Naive thymus-derived CD4-positive, alpha-beta T cell (primary cell): Measurements from ENCODE around the gene KCNQ5. TPM values are rescaled to one million over a fixed set of nuclear protein-coding genes. Genes with fewer than 3 reads are reported as not detected.

ENCODE experiments used
- ATAC-seq: fragments of 150-1000 bp; cut with Tn5 transposase; 2 replicates; pipeline ENCODE4 v1.10.0; 2021; ENCODE audit warnings: mild to moderate bottlenecking, moderate library complexity
- CTCF ChIA-PET: fragments of 350-600 bp; sonication (Branson Sonifier 250); formaldehyde crosslinking; loops from one replicate; lab custom pipeline; 2021; ENCODE audit warnings: antibody characterized with exemption; lab: Charles Lee
- POLR2A ChIA-PET: fragments of 350-600 bp; sonication (Branson Sonifier 250); formaldehyde crosslinking; loops from one replicate; lab custom pipeline; 2021; ENCODE audit warnings: antibody characterized with exemption, inconsistent platforms; lab: Charles Lee
- DNase-seq, 9 donors: peaks; one replicate each; pipeline versions ENCODE4 v3.0.0 to v3.0.0-alpha.2; 2020 to 2022; ENCODE audit warnings: mixed read lengths in 1 of 9
- H3K27ac ChIP-seq: one replicate; pipeline ENCODE4 v1.7.0; 2013; ENCODE audit warnings: mild to moderate bottlenecking, low read depth, low read length, moderate library complexity
- H3K27me3 ChIP-seq, 2 donors: one replicate each; pipeline ENCODE4 v1.7.0; 2013; ENCODE audit warnings: low read length in 2 of 2, mild to moderate bottlenecking in 2 of 2, moderate library complexity in 2 of 2; ENCODE audit not compliant: control insufficient read depth in 2 of 2, insufficient read depth in 2 of 2
- H3K36me3 ChIP-seq, 3 experiments: 1 replicate in 2 of 3; 2 replicates in 1 of 3; pipeline ENCODE4 v1.7.0; 2013; ENCODE audit warnings: low read length in 3 of 3, mild to moderate bottlenecking in 3 of 3, moderate library complexity in 1 of 3; ENCODE audit not compliant: insufficient read depth in 3 of 3, control insufficient read depth in 2 of 3
- H3K4me1 ChIP-seq, 2 donors: one replicate each; pipeline ENCODE4 v1.7.0; 2013; ENCODE audit warnings: low read length in 2 of 2, mild to moderate bottlenecking in 2 of 2, moderate library complexity in 1 of 2; ENCODE audit not compliant: control insufficient read depth in 2 of 2, insufficient read depth in 2 of 2
- H3K4me3 ChIP-seq: 2 replicates; pipeline ENCODE4 v1.7.0; 2013; ENCODE audit warnings: mild to moderate bottlenecking, low read length
- H3K9me3 ChIP-seq, 3 experiments: 1 replicate in 2 of 3; 2 replicates in 1 of 3; pipeline ENCODE4 v1.7.0; 2013; ENCODE audit warnings: low read length in 3 of 3; ENCODE audit not compliant: control insufficient read depth in 2 of 3
- H3K27ac Mint-ChIP-seq, 9 donors: one replicate each; pipeline ENCODE4 v1.8.0; 2020 to 2022; ENCODE audit warnings: mixed read lengths in 9 of 9, mild to moderate bottlenecking in 8 of 9, moderate library complexity in 5 of 9, inconsistent platforms in 2 of 9
- H3K27me3 Mint-ChIP-seq, 5 donors: one replicate each; pipeline ENCODE4 v1.8.0; 2021 to 2022; ENCODE audit warnings: mixed read lengths in 5 of 5, mild to moderate bottlenecking in 1 of 5
- H3K36me3 Mint-ChIP-seq, 5 donors: one replicate each; pipeline ENCODE4 v1.8.0; 2020 to 2022; ENCODE audit warnings: mixed read lengths in 5 of 5, mild to moderate bottlenecking in 3 of 5, inconsistent platforms in 1 of 5
- H3K4me1 Mint-ChIP-seq, 7 donors: one replicate each; pipeline ENCODE4 v1.8.0; 2020 to 2022; ENCODE audit warnings: mixed read lengths in 7 of 7, mild to moderate bottlenecking in 3 of 7, inconsistent platforms in 1 of 7
- H3K4me3 Mint-ChIP-seq, 10 donors: one replicate each; pipeline ENCODE4 v1.8.0; 2020 to 2022; ENCODE audit warnings: mild to moderate bottlenecking in 10 of 10, mixed read lengths in 10 of 10, moderate library complexity in 6 of 10, inconsistent platforms in 2 of 10
- H3K9me3 Mint-ChIP-seq, 11 donors: one replicate each; pipeline ENCODE4 v1.8.0; 2020 to 2022; ENCODE audit warnings: mixed read lengths in 11 of 11, mild to moderate bottlenecking in 4 of 11, inconsistent platforms in 1 of 11, moderate library complexity in 1 of 11
- intact Hi-C, 2 donors: fragments of 100-400 bp; cut with micrococcal nuclease; formaldehyde crosslinking; loops; one replicate each; pipeline ENCODE4 v1.15.1; 2023
- polyA plus RNA-seq, 2 donors: library from polyadenylated mRNA; unstranded; fragments of 300-500 nt; fragmentation: Illumina TruSeq; gene quantifications; one replicate each; pipeline ENCODE4 v1.2.3, GENCODE V29; 2021
- total RNA-seq, 6 experiments: library from RNA in 5 of 6; stranded (reverse) in 5 of 6; gene quantifications; 1 replicate in 5 of 6; 2 replicates in 1 of 6; pipeline ENCODE4 v1.2.3 and lab custom pipeline; 2021 to 2026

Gene KCNQ5
- total and polyA plus RNA-seq, 7 experiments from 2014 or later: 2.3 to 18.3 (median 7.2) TPM

DNA sequence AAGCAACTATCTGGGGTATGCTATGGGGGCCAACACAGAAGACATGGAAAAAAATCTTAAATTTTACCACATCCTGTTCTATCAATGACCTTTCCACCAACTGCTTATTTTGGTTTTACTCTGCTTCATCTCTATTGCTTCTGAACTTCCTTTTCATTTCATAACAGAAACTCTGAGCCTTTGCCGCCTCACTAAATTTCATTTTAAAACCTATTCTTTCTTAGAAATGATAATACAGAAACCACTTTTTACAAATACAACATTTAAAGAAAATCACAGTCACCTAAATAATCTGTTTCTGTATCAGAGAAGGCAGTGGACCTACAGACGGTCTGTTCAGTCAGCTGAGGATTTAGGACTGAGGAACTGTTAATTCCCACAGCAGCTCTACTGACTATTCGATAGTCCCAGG lies 117.5 kb downstream of the KCNQ5 start:
- POLR2A ChIA-PET: no interaction called here

GRCh38 chr6:72740135-72740534 lies 118.3 kb downstream of the KCNQ5 start:
- POLR2A ChIA-PET: no interaction called here
- CTCF ChIA-PET: no interaction called here
- no peaks in the 10 kb centered on the region for H3K36me3 ChIP-seq
- no peak overlapping the region for H3K27ac ChIP-seq
- no peaks in the 10 kb centered on the region for H3K27me3 Mint-ChIP-seq
- no peaks in the 10 kb centered on the region for H3K4me1 ChIP-seq
- no peaks in the 10 kb centered on the region for H3K27me3 ChIP-seq
- peak overlapping the region in 1 of 9 donors; percentile 12 for H3K27ac Mint-ChIP-seq
- ATAC-seq (no peak), DNase-seq (no peak)
- no peaks in the 10 kb centered on the region for H3K9me3 ChIP-seq
- H3K4me1 Mint-ChIP-seq: peaks cover 23 to 34% (median 31%) of the 10 kb centered on the region in 7 donors
- peaks cover 0 to 3% (median 0%) of the 10 kb centered on the region in 11 donors for H3K9me3 Mint-ChIP-seq
- H3K36me3 Mint-ChIP-seq: peaks cover 0 to 14% (median 7%) of the 10 kb centered on the region in 5 donors
- intact Hi-C loops: no loop called here
- peak overlapping the region in 1 of 10 donors; percentile 6 for H3K4me3 Mint-ChIP-seq
- H3K4me3 ChIP-seq: no peak overlapping the region

More for the DNA sequence above, 117.5 kb downstream of the KCNQ5 start:
- CTCF ChIA-PET: no interaction called here
- Mint-ChIP-seq H3K27ac (no peak overlapping the region), H3K36me3 (peaks cover 0 to 11% (median 7%) of the 10 kb centered on the region in 5 donors), H3K9me3 (peaks cover 0 to 3% (median 0%) of the 10 kb centered on the region in 11 donors), H3K4me3 (peak overlapping the region in 1 of 10 donors; percentile 35), H3K27me3 (no peaks in the 10 kb centered on the region), H3K4me1 (peaks cover 23 to 34% (median 31%) of the 10 kb centered on the region in 7 donors)
- intact Hi-C loops: no loop called here
- Histone ChIP-seq H3K4me3 (no peak overlapping the region), H3K27me3 (no peaks in the 10 kb centered on the region), H3K36me3 (no peaks in the 10 kb centered on the region), H3K4me1 (no peaks in the 10 kb centered on the region), H3K27ac (no peak overlapping the region), H3K9me3 (no peaks in the 10 kb centered on the region)
- DNase-seq (no peak), ATAC-seq (no peak)

DNA sequence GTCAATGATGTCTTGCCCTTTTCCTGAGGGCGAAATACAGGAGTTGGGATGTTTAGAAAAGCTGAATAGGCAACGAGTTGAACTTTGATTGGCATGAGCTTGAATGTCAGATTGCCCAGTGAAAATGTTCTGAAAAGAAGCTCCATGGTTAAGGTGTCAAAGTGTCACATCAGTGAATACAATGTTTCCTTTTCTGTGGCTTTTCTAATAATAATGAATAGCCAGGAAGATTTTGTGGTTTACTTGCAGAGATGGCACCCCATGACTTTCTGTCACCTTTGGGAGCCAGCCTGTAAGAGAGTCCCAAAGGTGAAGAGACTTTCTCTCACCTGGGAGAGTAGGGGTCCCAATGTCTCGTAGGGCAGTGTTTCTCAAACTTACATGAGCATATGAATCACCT lies 119.2 kb downstream of the KCNQ5 start:
- H3K4me1 ChIP-seq: no peaks in the 10 kb centered on the region
- Mint-ChIP-seq H3K4me3 (no peak overlapping the region), H3K27me3 (no peaks in the 10 kb centered on the region), H3K4me1 (peaks cover 23 to 37% (median 31%) of the 10 kb centered on the region in 7 donors), H3K36me3 (peaks cover 0 to 14% (median 6%) of the 10 kb centered on the region in 5 donors), H3K9me3 (peaks cover 0 to 1% (median 0%) of the 10 kb centered on the region in 11 donors), H3K27ac (no peak overlapping the region)
- intact Hi-C loops: no loop called here
- ATAC-seq (no peak), DNase-seq (no peak)
- H3K9me3 ChIP-seq: no peaks in the 10 kb centered on the region
- ChIA-PET POLR2A (no interaction called here), CTCF (no interaction called here)
- H3K4me3 ChIP-seq: no peak overlapping the region
- H3K36me3 ChIP-seq: no peaks in the 10 kb centered on the region
- no peak overlapping the region for H3K27ac ChIP-seq
- no peaks in the 10 kb centered on the region for H3K27me3 ChIP-seq

GRCh38 chr6:72742001-72742673 lies 120.3 kb downstream of the KCNQ5 start:
- H3K4me3 ChIP-seq: no peak overlapping the region
- H3K9me3 ChIP-seq: no peaks in the 10 kb centered on the region
- no peak for ATAC-seq
- no peak for DNase-seq
- Mint-ChIP-seq H3K36me3 (peaks cover 0 to 14% (median 7%) of the 10 kb centered on the region in 5 donors), H3K4me3 (no peak overlapping the region), H3K27me3 (no peaks in the 10 kb centered on the region), H3K9me3 (peaks cover 0 to 1% (median 0%) of the 10 kb centered on the region in 11 donors), H3K27ac (no peak overlapping the region), H3K4me1 (peaks cover 26 to 41% (median 34%) of the 10 kb centered on the region in 7 donors)
- no peaks in the 10 kb centered on the region for H3K36me3 ChIP-seq
- POLR2A ChIA-PET: no interaction called here
- no peak overlapping the region for H3K27ac ChIP-seq
- CTCF ChIA-PET: no interaction called here
- intact Hi-C loops: no loop called here
- H3K4me1 ChIP-seq: no peaks in the 10 kb centered on the region
- H3K27me3 ChIP-seq: no peaks in the 10 kb centered on the region

DNA sequence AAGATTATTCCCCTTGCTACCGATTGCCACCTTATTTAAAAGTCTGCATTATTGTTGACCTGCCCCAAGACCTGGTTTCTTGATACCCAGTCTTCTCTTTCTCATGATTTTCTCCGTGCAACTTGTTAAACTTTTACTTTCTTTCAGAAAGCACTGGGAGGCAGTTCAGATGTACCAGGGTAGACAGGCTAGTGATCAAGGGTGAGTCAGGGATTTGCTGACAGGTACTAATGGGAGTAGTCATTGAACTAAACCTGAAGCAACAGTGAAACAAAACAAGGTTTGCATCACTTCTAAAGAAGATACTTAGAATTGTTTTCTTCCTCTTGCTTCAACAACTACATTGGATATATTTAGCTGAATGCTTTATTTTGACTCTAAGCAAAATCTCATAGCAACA lies 124.4 kb downstream of the KCNQ5 start:
- peaks cover 2 to 17% (median 9%) of the 10 kb centered on the region in 7 donors for H3K4me1 Mint-ChIP-seq
- ChIA-PET CTCF (no interaction called here), POLR2A (no interaction called here)
- DNase-seq (no peak), ATAC-seq (no peak)
- Histone ChIP-seq H3K36me3 (no peaks in the 10 kb centered on the region), H3K4me3 (no peak overlapping the region), H3K4me1 (no peaks in the 10 kb centered on the region), H3K9me3 (no peaks in the 10 kb centered on the region), H3K27me3 (no peaks in the 10 kb centered on the region), H3K27ac (no peak overlapping the region)
- intact Hi-C loops: no loop called here
- no peak overlapping the region for H3K4me3 Mint-ChIP-seq
- peaks cover 0 to 5% (median 0%) of the 10 kb centered on the region in 11 donors for H3K9me3 Mint-ChIP-seq
- H3K27ac Mint-ChIP-seq: no peak overlapping the region
- peaks cover 0 to 7% (median 3%) of the 10 kb centered on the region in 5 donors for H3K36me3 Mint-ChIP-seq
- no peaks in the 10 kb centered on the region for H3K27me3 Mint-ChIP-seq

DNA sequence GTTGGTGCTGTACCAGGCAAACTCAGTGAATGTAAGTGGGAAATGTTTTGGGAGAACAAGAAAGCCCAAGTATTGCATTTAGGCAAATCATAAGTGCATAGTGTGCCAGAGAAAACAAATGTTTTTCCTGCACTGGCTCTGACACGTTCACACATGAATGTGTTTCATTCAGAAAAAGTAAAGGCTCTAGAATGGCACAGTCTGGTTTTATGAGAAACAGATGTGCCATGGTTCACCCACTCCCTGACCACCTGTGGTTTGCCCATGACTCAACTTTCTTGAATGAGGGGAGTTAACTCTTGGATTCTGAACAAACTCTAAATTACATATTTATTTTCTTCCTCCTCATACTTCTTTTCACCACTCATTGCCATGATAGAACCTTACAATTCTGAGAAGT lies 126.9 kb downstream of the KCNQ5 start:
- intact Hi-C loops: no loop called here
- DNase-seq (no peak), ATAC-seq (no peak)
- Histone ChIP-seq H3K27ac (no peak overlapping the region), H3K9me3 (no peaks in the 10 kb centered on the region), H3K36me3 (no peaks in the 10 kb centered on the region), H3K4me3 (no peak overlapping the region), H3K27me3 (no peaks in the 10 kb centered on the region), H3K4me1 (no peaks in the 10 kb centered on the region)
- no peaks in the 10 kb centered on the region for H3K27me3 Mint-ChIP-seq
- H3K9me3 Mint-ChIP-seq: peaks cover 0 to 5% (median 0%) of the 10 kb centered on the region in 11 donors
- ChIA-PET CTCF (no interaction called here), POLR2A (interaction anchor here (0.6 kb wide), 1 partner anchor 128 kb away, joined by 3 read pairs; no protein-coding TSS in a partner anchor)
- no peak overlapping the region for H3K4me3 Mint-ChIP-seq
- peaks cover 0 to 15% (median 9%) of the 10 kb centered on the region in 7 donors for H3K4me1 Mint-ChIP-seq
- no peak overlapping the region for H3K27ac Mint-ChIP-seq
- H3K36me3 Mint-ChIP-seq: peaks cover 0 to 12% (median 3%) of the 10 kb centered on the region in 5 donors

DNA sequence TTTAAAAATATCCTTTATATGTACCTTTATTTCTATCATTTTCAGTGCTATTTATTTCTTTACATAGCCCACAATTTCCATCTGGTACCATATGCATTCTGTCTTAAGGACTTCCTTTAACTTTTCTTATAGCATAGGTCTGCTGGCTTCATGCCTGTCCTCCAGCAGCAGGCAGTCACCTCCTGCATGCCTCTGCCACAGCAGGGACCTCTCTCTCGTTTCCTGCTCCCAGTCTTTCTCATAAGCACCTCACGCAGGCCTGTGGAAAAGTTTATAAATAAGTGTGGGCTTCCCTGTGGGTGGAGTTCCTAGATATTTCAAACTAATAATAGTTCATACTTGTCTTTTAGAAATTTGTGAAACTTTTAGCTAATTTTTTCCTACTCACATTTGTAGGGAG lies 133.9 kb downstream of the KCNQ5 start:
- Histone ChIP-seq H3K36me3 (no peaks in the 10 kb centered on the region), H3K27ac (no peak overlapping the region), H3K9me3 (no peaks in the 10 kb centered on the region), H3K27me3 (no peaks in the 10 kb centered on the region), H3K4me1 (no peaks in the 10 kb centered on the region), H3K4me3 (no peak overlapping the region)
- POLR2A ChIA-PET: no interaction called here
- H3K27ac Mint-ChIP-seq: no peak overlapping the region
- H3K4me3 Mint-ChIP-seq: no peak overlapping the region
- no peak for ATAC-seq
- intact Hi-C loops: no loop called here
- peaks cover 0 to 8% (median 0%) of the 10 kb centered on the region in 11 donors for H3K9me3 Mint-ChIP-seq
- H3K4me1 Mint-ChIP-seq: peaks cover 0 to 8% (median 3%) of the 10 kb centered on the region in 7 donors
- CTCF ChIA-PET: no interaction called here
- no peaks in the 10 kb centered on the region for H3K27me3 Mint-ChIP-seq
- DNase-seq: no peak
- H3K36me3 Mint-ChIP-seq: peaks cover 0 to 8% (median 0%) of the 10 kb centered on the region in 5 donors
